ENCODE measurements around the gene RNF157. TPM values are rescaled to one million over a fixed set of nuclear protein-coding genes. Genes with fewer than 3 reads are reported as not detected.

Gene RNF157
- total and polyA plus RNA-seq, 2 of the 13 experiments (the other 11 are each of a cell fraction or from before 2014, with no cell fraction given) = 0.44 to 1.5 TPM

DNA sequence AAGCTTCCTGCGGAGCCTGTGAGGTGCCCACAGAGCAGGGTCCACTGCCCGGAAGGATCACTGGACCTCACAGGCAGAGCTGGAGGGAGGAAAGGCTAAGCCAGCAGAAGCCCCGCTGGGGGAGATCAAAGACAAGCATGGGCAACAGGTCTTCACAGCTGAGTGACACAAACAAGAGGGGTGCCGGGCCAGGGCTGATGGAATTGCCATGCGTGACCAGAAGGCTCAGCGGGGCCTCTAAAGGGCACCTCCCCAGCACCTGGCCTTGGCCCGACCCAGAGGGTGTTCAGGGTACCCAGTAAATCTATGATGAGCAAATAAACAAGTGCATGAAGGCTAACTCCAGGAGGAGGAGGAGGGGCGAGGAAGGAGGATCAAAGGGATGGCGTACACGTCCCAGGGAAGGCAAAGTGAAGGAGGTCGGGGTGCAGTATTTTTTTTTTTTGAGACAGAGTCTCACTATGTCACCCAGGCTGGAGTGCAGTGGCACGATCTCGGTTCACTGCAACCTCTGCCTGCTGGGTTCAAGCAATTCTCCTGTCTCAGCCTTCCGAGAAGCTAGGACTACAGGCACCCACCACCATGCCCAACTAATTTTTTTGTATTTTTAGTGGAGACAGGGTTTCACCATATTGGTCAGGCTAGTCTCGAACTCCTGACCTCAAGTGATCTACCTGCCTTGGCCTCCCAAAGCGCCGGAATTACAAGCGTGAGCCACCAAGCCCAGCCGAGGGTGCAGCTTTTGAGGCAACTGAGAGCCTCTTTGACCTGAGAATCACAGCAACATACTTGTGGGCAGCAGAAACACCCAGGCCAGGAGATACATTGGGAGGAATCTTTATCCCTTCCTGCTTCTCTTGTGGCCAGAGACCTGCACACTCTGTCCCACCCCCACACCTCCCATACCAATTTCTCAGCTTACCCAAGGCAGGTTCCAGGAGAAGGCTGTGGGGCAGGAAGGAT is 120.6 kb downstream of the RNF157 start (continued):
- TF ChIP-seq, protein P1, sequence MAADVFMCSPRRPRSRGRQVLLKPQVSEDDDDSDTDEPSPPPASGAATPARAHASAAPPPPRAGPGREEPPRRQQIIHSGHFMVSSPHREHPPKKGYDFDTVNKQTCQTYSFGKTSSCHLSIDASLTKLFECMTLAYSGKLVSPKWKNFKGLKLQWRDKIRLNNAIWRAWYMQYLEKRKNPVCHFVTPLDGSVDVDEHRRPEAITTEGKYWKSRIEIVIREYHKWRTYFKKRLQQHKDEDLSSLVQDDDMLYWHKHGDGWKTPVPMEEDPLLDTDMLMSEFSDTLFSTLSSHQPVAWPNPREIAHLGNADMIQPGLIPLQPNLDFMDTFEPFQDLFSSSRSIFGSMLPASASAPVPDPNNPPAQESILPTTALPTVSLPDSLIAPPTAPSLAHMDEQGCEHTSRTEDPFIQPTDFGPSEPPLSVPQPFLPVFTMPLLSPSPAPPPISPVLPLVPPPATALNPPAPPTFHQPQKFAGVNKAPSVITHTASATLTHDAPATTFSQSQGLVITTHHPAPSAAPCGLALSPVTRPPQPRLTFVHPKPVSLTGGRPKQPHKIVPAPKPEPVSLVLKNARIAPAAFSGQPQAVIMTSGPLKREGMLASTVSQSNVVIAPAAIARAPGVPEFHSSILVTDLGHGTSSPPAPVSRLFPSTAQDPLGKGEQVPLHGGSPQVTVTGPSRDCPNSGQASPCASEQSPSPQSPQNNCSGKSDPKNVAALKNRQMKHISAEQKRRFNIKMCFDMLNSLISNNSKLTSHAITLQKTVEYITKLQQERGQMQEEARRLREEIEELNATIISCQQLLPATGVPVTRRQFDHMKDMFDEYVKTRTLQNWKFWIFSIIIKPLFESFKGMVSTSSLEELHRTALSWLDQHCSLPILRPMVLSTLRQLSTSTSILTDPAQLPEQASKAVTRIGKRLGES (CRISPR knock-in tag; IDR thresholded peaks at IDR 0.05; ENCODE audit: borderline replicate concordance) = no peak
- no peak for TF ChIP-seq HNRNPL (IDR thresholded peaks at IDR 0.05; ENCODE audit: low read depth, low read length)
- TF ChIP-seq, protein P2, sequence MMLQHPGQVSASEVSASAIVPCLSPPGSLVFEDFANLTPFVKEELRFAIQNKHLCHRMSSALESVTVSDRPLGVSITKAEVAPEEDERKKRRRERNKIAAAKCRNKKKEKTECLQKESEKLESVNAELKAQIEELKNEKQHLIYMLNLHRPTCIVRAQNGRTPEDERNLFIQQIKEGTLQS (CRISPR knock-in tag; IDR thresholded peaks at IDR 0.05) = no peak
- TF ChIP-seq RNF2 (conservative IDR thresholded peaks at IDR 0.05; ENCODE audit: low read depth) = no peak
- TF ChIP-seq MAFF (IDR thresholded peaks at IDR 0.05; ENCODE audit: low read depth, low read length) = no peak
- TF ChIP-seq ZNF567 (CRISPR knock-in tag; IDR thresholded peaks at IDR 0.05; ENCODE audit: borderline replicate concordance) = no peak
- TF ChIP-seq, protein P3, sequence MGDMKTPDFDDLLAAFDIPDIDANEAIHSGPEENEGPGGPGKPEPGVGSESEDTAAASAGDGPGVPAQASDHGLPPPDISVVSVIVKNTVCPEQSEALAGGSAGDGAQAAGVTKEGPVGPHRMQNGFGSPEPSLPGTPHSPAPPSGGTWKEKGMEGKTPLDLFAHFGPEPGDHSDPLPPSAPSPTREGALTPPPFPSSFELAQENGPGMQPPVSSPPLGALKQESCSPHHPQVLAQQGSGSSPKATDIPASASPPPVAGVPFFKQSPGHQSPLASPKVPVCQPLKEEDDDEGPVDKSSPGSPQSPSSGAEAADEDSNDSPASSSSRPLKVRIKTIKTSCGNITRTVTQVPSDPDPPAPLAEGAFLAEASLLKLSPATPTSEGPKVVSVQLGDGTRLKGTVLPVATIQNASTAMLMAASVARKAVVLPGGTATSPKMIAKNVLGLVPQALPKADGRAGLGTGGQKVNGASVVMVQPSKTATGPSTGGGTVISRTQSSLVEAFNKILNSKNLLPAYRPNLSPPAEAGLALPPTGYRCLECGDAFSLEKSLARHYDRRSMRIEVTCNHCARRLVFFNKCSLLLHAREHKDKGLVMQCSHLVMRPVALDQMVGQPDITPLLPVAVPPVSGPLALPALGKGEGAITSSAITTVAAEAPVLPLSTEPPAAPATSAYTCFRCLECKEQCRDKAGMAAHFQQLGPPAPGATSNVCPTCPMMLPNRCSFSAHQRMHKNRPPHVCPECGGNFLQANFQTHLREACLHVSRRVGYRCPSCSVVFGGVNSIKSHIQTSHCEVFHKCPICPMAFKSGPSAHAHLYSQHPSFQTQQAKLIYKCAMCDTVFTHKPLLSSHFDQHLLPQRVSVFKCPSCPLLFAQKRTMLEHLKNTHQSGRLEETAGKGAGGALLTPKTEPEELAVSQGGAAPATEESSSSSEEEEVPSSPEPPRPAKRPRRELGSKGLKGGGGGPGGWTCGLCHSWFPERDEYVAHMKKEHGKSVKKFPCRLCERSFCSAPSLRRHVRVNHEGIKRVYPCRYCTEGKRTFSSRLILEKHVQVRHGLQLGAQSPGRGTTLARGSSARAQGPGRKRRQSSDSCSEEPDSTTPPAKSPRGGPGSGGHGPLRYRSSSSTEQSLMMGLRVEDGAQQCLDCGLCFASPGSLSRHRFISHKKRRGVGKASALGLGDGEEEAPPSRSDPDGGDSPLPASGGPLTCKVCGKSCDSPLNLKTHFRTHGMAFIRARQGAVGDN (CRISPR knock-in tag; IDR thresholded peaks at IDR 0.05) = peak; percentile 88
- no peak for TF ChIP-seq ZNF614 (CRISPR knock-in tag; IDR thresholded peaks at IDR 0.05; ENCODE audit: borderline replicate concordance)
- TF ChIP-seq PCBP2 (optimal IDR thresholded peaks at IDR 0.05; ENCODE audit: low read depth, low read length, poor library complexity, severe bottlenecking) = no peak
- no peak for TF ChIP-seq RFXAP (CRISPR knock-in tag; IDR thresholded peaks at IDR 0.05; ENCODE audit: borderline replicate concordance)
- TF ChIP-seq MTF2 (CRISPR knock-in tag; IDR thresholded peaks at IDR 0.05; ENCODE audit: borderline replicate concordance) = no peak
- TF ChIP-seq KDM5A (IDR thresholded peaks at IDR 0.05; ENCODE audit: borderline replicate concordance, low read length) = no peak
- no peak; the same call in 1 of the 2 replicates for TF ChIP-seq ZMYM3 (CRISPR knock-in tag; IDR thresholded peaks at IDR 0.05)
- TF ChIP-seq, protein P4, sequence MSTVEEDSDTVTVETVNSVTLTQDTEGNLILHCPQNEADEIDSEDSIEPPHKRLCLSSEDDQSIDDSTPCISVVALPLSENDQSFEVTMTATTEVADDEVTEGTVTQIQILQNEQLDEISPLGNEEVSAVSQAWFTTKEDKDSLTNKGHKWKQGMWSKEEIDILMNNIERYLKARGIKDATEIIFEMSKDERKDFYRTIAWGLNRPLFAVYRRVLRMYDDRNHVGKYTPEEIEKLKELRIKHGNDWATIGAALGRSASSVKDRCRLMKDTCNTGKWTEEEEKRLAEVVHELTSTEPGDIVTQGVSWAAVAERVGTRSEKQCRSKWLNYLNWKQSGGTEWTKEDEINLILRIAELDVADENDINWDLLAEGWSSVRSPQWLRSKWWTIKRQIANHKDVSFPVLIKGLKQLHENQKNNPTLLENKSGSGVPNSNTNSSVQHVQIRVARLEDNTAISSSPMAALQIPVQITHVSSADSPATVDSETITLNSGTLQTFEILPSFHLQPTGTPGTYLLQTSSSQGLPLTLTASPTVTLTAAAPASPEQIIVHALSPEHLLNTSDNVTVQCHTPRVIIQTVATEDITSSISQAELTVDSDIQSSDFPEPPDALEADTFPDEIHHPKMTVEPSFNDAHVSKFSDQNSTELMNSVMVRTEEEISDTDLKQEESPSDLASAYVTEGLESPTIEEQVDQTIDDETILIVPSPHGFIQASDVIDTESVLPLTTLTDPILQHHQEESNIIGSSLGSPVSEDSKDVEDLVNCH (CRISPR knock-in tag; IDR thresholded peaks at IDR 0.05) = no peak
- TF ChIP-seq ZNF430 (CRISPR knock-in tag; IDR thresholded peaks at IDR 0.05) = no peak
